LNCAP (cell line): Measurements from ENCODE around the gene TMEM266.

Source experiments
- TF ChIP-seq, protein P1 (sequence below): fragments of 450-650 bp; IDR thresholded peaks from 2 replicates; pipeline ENCODE4 v1.5.1; 2017; ENCODE audit warnings: mild to moderate bottlenecking

Gene TMEM266

DNA sequence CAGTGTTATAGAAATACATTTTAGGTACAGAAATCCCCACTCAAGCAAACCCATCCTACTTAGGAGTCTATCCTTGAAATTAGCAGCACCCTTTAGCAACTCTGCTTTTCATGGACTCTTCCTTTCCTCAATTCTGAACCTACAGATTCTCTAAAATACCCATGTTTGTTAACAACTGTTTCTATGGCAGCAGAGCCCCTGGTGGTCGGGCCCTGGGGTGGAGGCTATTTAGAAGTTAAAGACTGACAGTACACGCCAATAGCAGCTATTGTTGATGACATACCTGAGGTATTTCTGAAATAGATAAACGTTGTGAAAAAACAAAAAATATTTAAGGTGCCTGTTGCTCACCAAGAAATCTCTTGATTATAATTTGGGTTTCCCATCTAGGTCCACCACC lies 24.2 kb upstream of the TMEM266 start:
- TF ChIP-seq, protein P1, sequence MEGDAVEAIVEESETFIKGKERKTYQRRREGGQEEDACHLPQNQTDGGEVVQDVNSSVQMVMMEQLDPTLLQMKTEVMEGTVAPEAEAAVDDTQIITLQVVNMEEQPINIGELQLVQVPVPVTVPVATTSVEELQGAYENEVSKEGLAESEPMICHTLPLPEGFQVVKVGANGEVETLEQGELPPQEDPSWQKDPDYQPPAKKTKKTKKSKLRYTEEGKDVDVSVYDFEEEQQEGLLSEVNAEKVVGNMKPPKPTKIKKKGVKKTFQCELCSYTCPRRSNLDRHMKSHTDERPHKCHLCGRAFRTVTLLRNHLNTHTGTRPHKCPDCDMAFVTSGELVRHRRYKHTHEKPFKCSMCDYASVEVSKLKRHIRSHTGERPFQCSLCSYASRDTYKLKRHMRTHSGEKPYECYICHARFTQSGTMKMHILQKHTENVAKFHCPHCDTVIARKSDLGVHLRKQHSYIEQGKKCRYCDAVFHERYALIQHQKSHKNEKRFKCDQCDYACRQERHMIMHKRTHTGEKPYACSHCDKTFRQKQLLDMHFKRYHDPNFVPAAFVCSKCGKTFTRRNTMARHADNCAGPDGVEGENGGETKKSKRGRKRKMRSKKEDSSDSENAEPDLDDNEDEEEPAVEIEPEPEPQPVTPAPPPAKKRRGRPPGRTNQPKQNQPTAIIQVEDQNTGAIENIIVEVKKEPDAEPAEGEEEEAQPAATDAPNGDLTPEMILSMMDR = no peak

DNA sequence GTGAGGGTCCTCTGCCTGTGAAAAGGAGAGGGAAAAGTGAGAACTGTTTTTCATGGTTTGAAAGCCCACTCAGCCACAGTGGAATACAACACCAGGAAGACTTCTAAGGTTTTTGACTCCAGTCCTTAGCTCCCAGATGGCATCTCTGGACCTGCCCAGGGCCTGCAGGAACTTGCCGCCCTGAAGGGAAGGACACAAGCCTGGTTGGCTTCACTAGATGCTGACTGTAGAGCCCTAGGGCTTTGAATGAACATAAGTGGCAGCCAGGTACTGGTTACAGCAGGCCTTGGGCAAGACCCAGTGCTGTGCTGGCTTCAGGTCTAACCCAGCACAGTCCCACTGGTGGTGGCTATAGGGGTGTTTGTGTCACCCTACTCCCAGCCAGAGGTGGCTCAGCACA lies 21.3 kb upstream of the TMEM266 start:
- TF ChIP-seq, protein P1 = no peak

GRCh38 chr15:76056931-76057330 lies 2.9 kb upstream of the TMEM266 start:
- TF ChIP-seq, protein P1 = no peak

DNA sequence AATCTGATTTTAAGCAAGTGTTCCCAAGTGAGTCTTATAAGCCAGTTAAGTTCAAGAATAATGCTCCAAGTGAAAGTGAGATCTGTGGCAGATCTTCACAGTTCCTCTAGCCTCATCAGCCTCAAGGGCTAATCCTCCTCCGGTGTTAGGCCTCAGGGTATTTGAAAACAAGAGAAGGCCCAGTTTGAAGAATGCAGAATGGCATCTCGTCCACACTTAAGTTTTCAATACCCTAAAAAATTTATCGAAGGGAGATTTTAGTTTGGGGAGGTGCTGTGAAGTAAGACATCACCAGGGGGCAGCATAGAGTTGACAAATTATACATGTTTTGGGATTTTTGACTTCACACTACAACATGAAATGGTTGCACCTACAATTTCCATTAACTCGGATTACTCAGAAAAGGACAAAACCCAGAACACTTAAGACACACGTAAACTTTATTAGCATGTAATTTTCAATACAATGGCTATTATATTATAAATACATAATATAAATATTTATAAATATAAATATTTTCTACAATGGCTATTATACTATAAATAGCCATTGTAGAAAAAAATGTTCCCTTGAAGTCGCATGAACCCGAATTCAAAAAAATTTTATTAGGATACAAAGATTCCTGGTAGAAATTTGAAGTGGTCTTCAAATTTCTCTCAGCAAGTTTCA lies 2.3 kb upstream of the TMEM266 start:
- TF ChIP-seq, protein P1 = peak; percentile 73

DNA sequence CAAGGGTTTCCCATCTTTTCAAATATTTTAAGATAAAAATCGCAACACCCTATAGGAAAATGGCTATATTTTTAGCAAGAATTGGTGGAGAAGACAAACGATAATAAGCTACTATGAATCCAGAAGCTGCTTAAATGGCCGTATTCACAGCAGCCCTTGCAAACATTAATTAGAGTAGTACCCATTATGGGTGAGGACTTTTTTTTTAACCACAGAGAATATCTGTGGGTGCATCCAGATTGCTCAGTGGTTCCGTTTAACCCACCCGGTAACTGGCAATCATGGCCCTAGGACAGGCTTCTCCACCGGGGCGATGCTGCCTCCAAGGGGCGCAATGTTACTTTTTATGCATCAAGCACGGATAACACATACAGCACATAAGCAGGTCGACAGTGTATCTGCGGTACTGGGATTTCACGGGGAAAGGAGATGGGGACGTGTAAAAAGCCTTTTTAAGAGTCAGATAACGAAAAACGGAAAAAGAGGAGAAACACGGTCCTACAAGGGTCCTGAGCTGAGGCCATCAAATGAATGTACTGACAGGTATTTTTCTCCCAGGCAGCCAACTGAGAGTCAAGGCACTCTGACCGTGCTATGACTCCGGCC lies 968 bp upstream of the TMEM266 start:
- TF ChIP-seq, protein P1 = peak; percentile 30; the same call in 1 of the 2 replicates

GRCh38 chr15:76060118-76060989 lies 569 bp downstream of the TMEM266 start:
- TF ChIP-seq, protein P1 = no peak

GRCh38 chr15:76061700-76062099 lies 1.9 kb downstream of the TMEM266 start:
- TF ChIP-seq, protein P1 = no peak
